G401 (cell line): ENCODE measurements around the gene PDCD6IP. TPM values are rescaled to one million over a fixed set of nuclear protein-coding genes. Genes with fewer than 3 reads are reported as not detected.
A peak's percentile ranks its signal among the peaks of the same experiment; 100 is the strongest.
"Not testable (repeated sequence)": the region's sequence is repeated elsewhere in the genome, so short reads cannot be mapped to it uniquely, and the experiment has no call there.

Experiments
- DNase-seq: peaks from one replicate; pipeline ENCODE4 v3.0.0-alpha.2; 2015; ENCODE audit warnings: low spot score
- in situ Hi-C: cut with HindIII; loops from 2 replicates; pipeline ENCODE4 v1.10.0; 2016; ENCODE audit warnings: low sequenced_read_pairs, mixed read lengths
- total RNA-seq: library from RNA; depleted of rRNA; stranded (reverse); fragments of >200 nt; shearing (Covaris generic); gene quantifications from 2 replicates; pipeline ENCODE4 v1.2.3, GENCODE V29; 2014

Gene PDCD6IP
- total RNA-seq, 1 experiment from 2014 or later, result 85.6 TPM

GRCh38 chr3:33833408-33834095 lies 35.1 kb downstream of the PDCD6IP start:
- DNase-seq, result no peak
- in situ Hi-C loops, result no loop called here

GRCh38 chr3:33834096-33834453 lies 35.6 kb downstream of the PDCD6IP start:
- no peak for DNase-seq
- in situ Hi-C loops, result no loop called here

- in situ Hi-C loops, DNase-seq: not testable (repeated sequence)
Observed at GRCh38 chr3:33837182-33837581, 38.8 kb downstream of the PDCD6IP start.

- in situ Hi-C loops, result no loop called here
- no peak for DNase-seq
Observed at GRCh38 chr3:33839283-33839682, 40.9 kb downstream of the PDCD6IP start.

- DNase-seq, result no peak
- in situ Hi-C loops, result no loop called here
Observed at GRCh38 chr3:33840179-33840578, 41.7 kb downstream of the PDCD6IP start.

GRCh38 chr3:33848624-33849347 lies 50.4 kb downstream of the PDCD6IP start:
- DNase-seq, result peak; percentile 17
- in situ Hi-C loops, result no loop called here

GRCh38 chr3:33850599-33850998 lies 52.2 kb downstream of the PDCD6IP start:
- in situ Hi-C loops, DNase-seq: not testable (repeated sequence)

GRCh38 chr3:33855407-33855806 lies 57.0 kb downstream of the PDCD6IP start:
- in situ Hi-C loops, DNase-seq: not testable (repeated sequence)

- in situ Hi-C loops, result no loop called here
- DNase-seq, result no peak
Observed at GRCh38 chr3:33855884-33856546, 57.6 kb downstream of the PDCD6IP start.

- in situ Hi-C loops, result not testable (repeated sequence)
Observed at GRCh38 chr3:33857701-33858100, 59.3 kb downstream of the PDCD6IP start.

GRCh38 chr3:33858131-33858530 lies 59.7 kb downstream of the PDCD6IP start:
- in situ Hi-C loops, result no loop called here
- no peak for DNase-seq

More at GRCh38 chr3:33857701-33858100, 59.3 kb downstream of the PDCD6IP start:
- not testable (repeated sequence) for DNase-seq

GRCh38 chr3:33860373-33861050 lies 62.1 kb downstream of the PDCD6IP start:
- peak; percentile 10 for DNase-seq
- in situ Hi-C loops, result no loop called here

- no peak for DNase-seq
- in situ Hi-C loops, result no loop called here
Observed at GRCh38 chr3:33865133-33865532, 66.7 kb downstream of the PDCD6IP start.

GRCh38 chr3:33868309-33868708 lies 69.9 kb downstream of the PDCD6IP start:
- DNase-seq, result no peak
- in situ Hi-C loops, result no loop called here

- no peak for DNase-seq
- in situ Hi-C loops, result no loop called here
Observed at GRCh38 chr3:33869977-33870376, 71.5 kb downstream of the PDCD6IP start.

- in situ Hi-C loops, result no loop called here
- DNase-seq, result no peak
Observed at GRCh38 chr3:33874815-33875214, 76.4 kb downstream of the PDCD6IP start.

- in situ Hi-C loops, result no loop called here
Observed at GRCh38 chr3:33875680-33876079, 77.2 kb downstream of the PDCD6IP start.

GRCh38 chr3:33877187-33877586 lies 78.8 kb downstream of the PDCD6IP start:
- in situ Hi-C loops, result no loop called here
- no peak for DNase-seq

More at GRCh38 chr3:33875680-33876079, 77.2 kb downstream of the PDCD6IP start:
- no peak for DNase-seq

GRCh38 chr3:33879540-33879939 lies 81.1 kb downstream of the PDCD6IP start:
- in situ Hi-C loops, result no loop called here
- DNase-seq, result no peak
